ENCODE data around the gene JMJD1C.

The JMJD1C gene

DNA sequence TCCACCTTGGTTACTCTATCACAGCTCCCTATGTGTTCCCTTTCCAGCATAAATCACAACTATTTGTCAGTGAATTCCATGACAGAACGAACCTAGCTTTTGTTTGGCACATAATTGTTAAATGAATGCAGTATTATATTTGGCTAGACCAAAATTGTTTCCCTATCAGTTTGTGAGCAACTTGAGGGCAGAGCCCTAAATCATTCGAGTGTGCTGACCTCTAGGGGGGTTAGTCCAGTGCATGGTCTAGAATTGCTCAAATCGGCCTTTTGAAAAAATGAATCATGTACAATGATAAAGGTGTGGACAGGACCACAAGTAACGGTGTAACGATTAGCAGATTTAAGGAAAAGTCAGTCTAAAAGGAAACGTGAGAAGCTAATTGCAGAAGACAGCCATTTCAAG is 333.1 kb downstream of the JMJD1C start:
- Histone ChIP-seq H3K4me3 (ENCODE audit: low read length, poor library complexity, severe bottlenecking) (peak overlapping the region; percentile 93), H3K4me2 (ENCODE audit: low read depth, low read length, poor library complexity, severe bottlenecking) (peak overlapping the region; percentile 63), H3K27me3 (ENCODE audit: insufficient read depth, low read length, poor library complexity, severe bottlenecking) (peaks cover 51% of the 10 kb centered on the region), H3K4me1 (ENCODE audit: insufficient read depth, low read length, poor library complexity, severe bottlenecking) (peaks cover 34% of the 10 kb centered on the region), H2AFZ (ENCODE audit: low read length) (peak overlapping the region; percentile 87), H4K20me1 (ENCODE audit: insufficient read depth, low read length, poor library complexity, severe bottlenecking) (peaks cover 31% of the 10 kb centered on the region), H3F3A (ENCODE audit: low read depth) (no peaks in the 10 kb centered on the region), H3K9me3 (ENCODE audit: insufficient read depth, low read depth, low read length) (no peaks in the 10 kb centered on the region), H3K79me2 (ENCODE audit: insufficient read depth, low read length) (peaks cover 43% of the 10 kb centered on the region), H3K9ac (ENCODE audit: low read depth, low read length, poor library complexity, severe bottlenecking) (no peak overlapping the region), H3K9me2 (replicated peaks; ENCODE audit: low read depth, low read length) (no peaks in the 10 kb centered on the region), H3K36me3 (ENCODE audit: insufficient read depth, low read length) (no peaks in the 10 kb centered on the region)
- TF ChIP-seq EZH2phosphoT487 (IDR thresholded peaks at IDR 0.05; ENCODE audit: borderline replicate concordance) = no peak
- TF ChIP-seq, protein P1, sequence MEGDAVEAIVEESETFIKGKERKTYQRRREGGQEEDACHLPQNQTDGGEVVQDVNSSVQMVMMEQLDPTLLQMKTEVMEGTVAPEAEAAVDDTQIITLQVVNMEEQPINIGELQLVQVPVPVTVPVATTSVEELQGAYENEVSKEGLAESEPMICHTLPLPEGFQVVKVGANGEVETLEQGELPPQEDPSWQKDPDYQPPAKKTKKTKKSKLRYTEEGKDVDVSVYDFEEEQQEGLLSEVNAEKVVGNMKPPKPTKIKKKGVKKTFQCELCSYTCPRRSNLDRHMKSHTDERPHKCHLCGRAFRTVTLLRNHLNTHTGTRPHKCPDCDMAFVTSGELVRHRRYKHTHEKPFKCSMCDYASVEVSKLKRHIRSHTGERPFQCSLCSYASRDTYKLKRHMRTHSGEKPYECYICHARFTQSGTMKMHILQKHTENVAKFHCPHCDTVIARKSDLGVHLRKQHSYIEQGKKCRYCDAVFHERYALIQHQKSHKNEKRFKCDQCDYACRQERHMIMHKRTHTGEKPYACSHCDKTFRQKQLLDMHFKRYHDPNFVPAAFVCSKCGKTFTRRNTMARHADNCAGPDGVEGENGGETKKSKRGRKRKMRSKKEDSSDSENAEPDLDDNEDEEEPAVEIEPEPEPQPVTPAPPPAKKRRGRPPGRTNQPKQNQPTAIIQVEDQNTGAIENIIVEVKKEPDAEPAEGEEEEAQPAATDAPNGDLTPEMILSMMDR (conservative IDR thresholded peaks at IDR 0.05; ENCODE audit: low read length) = 0 out of 2 replicates have a peak, but pooled peaks have one; percentile 17

GRCh38 chr10:63129888-63130287 is 335.9 kb downstream of the JMJD1C start:
- Histone ChIP-seq H3K27me3 (ENCODE audit: insufficient read depth, low read length, poor library complexity, severe bottlenecking) (peaks cover 74% of the 10 kb centered on the region), H3K79me2 (ENCODE audit: insufficient read depth, low read length) (peaks cover 15% of the 10 kb centered on the region), H3K9me3 (ENCODE audit: insufficient read depth, low read depth, low read length) (no peaks in the 10 kb centered on the region), H4K20me1 (ENCODE audit: insufficient read depth, low read length, poor library complexity, severe bottlenecking) (peaks cover 13% of the 10 kb centered on the region), H3K4me2 (ENCODE audit: low read depth, low read length, poor library complexity, severe bottlenecking) (no peak overlapping the region), H3K36me3 (ENCODE audit: insufficient read depth, low read length) (no peaks in the 10 kb centered on the region), H3K4me1 (ENCODE audit: insufficient read depth, low read length, poor library complexity, severe bottlenecking) (peaks cover 12% of the 10 kb centered on the region), H3K4me3 (ENCODE audit: low read length, poor library complexity, severe bottlenecking) (no peak overlapping the region), H3K9ac (ENCODE audit: low read depth, low read length, poor library complexity, severe bottlenecking) (no peak overlapping the region), H2AFZ (ENCODE audit: low read length) (no peak overlapping the region), H3F3A (ENCODE audit: low read depth) (no peaks in the 10 kb centered on the region), H3K9me2 (replicated peaks; ENCODE audit: low read depth, low read length) (no peaks in the 10 kb centered on the region)
- no peak for TF ChIP-seq EZH2phosphoT487 (IDR thresholded peaks at IDR 0.05; ENCODE audit: borderline replicate concordance)
- TF ChIP-seq, protein P1 (conservative IDR thresholded peaks at IDR 0.05; ENCODE audit: low read length) = no peak

DNA sequence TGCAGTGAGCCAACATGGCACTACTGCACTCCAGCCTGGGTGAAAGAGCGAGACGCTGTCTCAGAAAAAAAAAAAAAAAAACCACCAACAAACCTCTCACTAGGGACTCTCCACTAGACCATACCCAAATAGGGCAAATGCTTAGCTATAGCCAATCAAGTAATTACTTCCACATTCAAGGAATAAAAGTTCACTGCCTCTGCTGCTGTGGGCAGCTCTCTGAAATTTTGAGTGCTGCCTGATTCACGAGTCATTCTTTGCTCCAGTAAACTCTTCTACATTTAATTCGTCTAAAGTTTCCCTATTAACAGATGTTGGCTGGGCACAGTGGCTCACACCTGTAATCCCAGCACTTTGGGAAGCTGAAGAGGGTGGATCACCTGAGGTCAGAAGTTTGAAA is 337.3 kb downstream of the JMJD1C start:
- H3K27me3 ChIP-seq (ENCODE audit: insufficient read depth, low read length, poor library complexity, severe bottlenecking) = peaks cover 74% of the 10 kb centered on the region
- no peak for TF ChIP-seq EZH2phosphoT487 (IDR thresholded peaks at IDR 0.05; ENCODE audit: borderline replicate concordance)
- TF ChIP-seq, protein P1 (conservative IDR thresholded peaks at IDR 0.05; ENCODE audit: low read length) = no peak
- H3K4me1 ChIP-seq (ENCODE audit: insufficient read depth, low read length, poor library complexity, severe bottlenecking) = no peaks in the 10 kb centered on the region
- no peaks in the 10 kb centered on the region for H3K9me2 ChIP-seq (replicated peaks; ENCODE audit: low read depth, low read length)
- H4K20me1 ChIP-seq (ENCODE audit: insufficient read depth, low read length, poor library complexity, severe bottlenecking) = no peaks in the 10 kb centered on the region
- H3K36me3 ChIP-seq (ENCODE audit: insufficient read depth, low read length) = no peaks in the 10 kb centered on the region
- no peak overlapping the region for H2AFZ ChIP-seq (ENCODE audit: low read length)
- H3K9ac ChIP-seq (ENCODE audit: low read depth, low read length, poor library complexity, severe bottlenecking) = no peak overlapping the region
- H3F3A ChIP-seq (ENCODE audit: low read depth) = no peaks in the 10 kb centered on the region
- H3K9me3 ChIP-seq (ENCODE audit: insufficient read depth, low read depth, low read length) = no peaks in the 10 kb centered on the region
- peaks cover under 1% of the 10 kb centered on the region; the same call in 1 of the 2 replicates for H3K79me2 ChIP-seq (ENCODE audit: insufficient read depth, low read length)
- no peak overlapping the region for H3K4me3 ChIP-seq (ENCODE audit: low read length, poor library complexity, severe bottlenecking)
- no peak overlapping the region for H3K4me2 ChIP-seq (ENCODE audit: low read depth, low read length, poor library complexity, severe bottlenecking)

Measured in Loucy (cell line).